Keratinocyte (primary cell): ENCODE data around the gene FAM50A.

Experiments
- EZH2 ChIP-seq: IDR thresholded peaks from one replicate; pipeline ENCODE4 v1.6.1; 2012; ENCODE audit warnings: inconsistent platforms, mild to moderate bottlenecking, low read length, moderate library complexity
- TF ChIP-seq, protein P1 (sequence below), 3 experiments: IDR thresholded peaks in 1 of 3; conservative IDR thresholded peaks in 1 of 3; optimal IDR thresholded peaks in 1 of 3; 2 replicates in 2 of 3; 3 replicates in 1 of 3; pipeline versions ENCODE3 to v1.5.1; 2011; ENCODE audit warnings: low read length in 3 of 3, mild to moderate bottlenecking in 3 of 3, moderate library complexity in 2 of 3, control low read depth in 1 of 3, inconsistent platforms in 1 of 3; ENCODE audit not compliant: insufficient read depth in 2 of 3; ENCODE audit errors: extremely low read depth in 1 of 3

- TF ChIP-seq, protein P1, sequence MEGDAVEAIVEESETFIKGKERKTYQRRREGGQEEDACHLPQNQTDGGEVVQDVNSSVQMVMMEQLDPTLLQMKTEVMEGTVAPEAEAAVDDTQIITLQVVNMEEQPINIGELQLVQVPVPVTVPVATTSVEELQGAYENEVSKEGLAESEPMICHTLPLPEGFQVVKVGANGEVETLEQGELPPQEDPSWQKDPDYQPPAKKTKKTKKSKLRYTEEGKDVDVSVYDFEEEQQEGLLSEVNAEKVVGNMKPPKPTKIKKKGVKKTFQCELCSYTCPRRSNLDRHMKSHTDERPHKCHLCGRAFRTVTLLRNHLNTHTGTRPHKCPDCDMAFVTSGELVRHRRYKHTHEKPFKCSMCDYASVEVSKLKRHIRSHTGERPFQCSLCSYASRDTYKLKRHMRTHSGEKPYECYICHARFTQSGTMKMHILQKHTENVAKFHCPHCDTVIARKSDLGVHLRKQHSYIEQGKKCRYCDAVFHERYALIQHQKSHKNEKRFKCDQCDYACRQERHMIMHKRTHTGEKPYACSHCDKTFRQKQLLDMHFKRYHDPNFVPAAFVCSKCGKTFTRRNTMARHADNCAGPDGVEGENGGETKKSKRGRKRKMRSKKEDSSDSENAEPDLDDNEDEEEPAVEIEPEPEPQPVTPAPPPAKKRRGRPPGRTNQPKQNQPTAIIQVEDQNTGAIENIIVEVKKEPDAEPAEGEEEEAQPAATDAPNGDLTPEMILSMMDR (optimal IDR thresholded peaks at IDR 0.05 in 1 of 3, IDR thresholded peaks at IDR 0.05 in 1 of 3, conservative IDR thresholded peaks at IDR 0.05 in 1 of 3; ENCODE audit: extremely low read depth in 1 of 3, insufficient read depth in 2 of 3, low read length in 3 of 3), result no peak
- TF ChIP-seq EZH2, result no peak
These were observed 4.5 kb downstream of the FAM50A start for GRCh38 chrX:154448484-154448883.
